ENCODE results near the gene PDLIM7. TPM values are rescaled to one million over a fixed set of nuclear protein-coding genes. Genes with fewer than 3 reads are reported as not detected.

PDLIM7 gene
- total and polyA plus RNA-seq, 2 of the 8 experiments (the other 6 are each of a cell fraction or from before 2014, with no cell fraction given), result 67.3 to 94.2 TPM

DNA sequence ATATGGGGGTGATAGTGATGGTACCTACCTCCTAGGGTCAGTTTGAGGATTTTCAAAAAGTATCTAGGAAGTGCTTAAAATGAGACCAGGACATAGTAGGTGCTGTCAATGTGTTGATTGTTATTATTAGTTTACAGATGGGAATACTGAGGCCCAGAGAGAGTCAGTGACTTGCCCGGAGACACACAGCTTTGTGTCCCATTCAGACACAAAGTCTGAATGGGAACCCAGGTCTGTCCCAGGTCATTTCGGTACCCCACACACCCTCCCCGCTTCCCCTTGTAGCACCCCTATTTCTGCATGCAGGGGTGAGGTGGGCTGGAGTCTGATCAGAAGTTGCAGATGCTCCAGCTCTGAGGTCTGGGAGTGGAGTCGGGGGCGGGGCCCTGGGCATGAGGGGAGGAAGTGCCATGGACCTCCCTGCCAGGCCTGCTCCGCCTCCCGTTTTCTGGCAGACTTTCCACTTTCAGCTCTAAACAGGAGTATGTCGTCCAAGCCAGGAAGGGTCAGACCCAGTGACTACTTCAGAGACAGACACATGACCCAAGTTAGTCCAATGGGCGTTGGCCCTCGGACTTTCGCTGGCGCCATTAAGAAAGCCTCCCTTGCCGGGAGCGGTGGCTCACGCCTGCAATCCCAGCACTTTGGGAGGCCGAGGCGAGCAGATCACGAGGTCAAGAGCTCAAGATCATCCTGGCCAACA is 20.7 kb downstream of the PDLIM7 start:
- no peak overlapping the region for H2AFZ ChIP-seq (ENCODE audit: low read length)
- no peaks in the 10 kb centered on the region for H3K27me3 ChIP-seq (replicated peaks in 1 of 4; ENCODE audit: control insufficient read depth in 3 of 4, extremely low read depth in 1 of 4, insufficient read depth in 3 of 4, low read length in 3 of 4)
- no peak overlapping the region for H4K91ac ChIP-seq (replicated peaks; ENCODE audit: insufficient read length, low read length)
- no peak overlapping the region for H2BK12ac ChIP-seq (ENCODE audit: low read depth, low read length)
- 87% methylated on average over 14 of the region's 18 CpGs; no CpG with 5 or more reads in 1 of the 2 experiments for WGBS, 2 experiments (ENCODE audit: extremely low coverage in 1 of 2, insufficient coverage in 1 of 2, insufficient read length in 1 of 2, insufficient replicate concordance in 2 of 2, low coverage in 1 of 2, low lambda C conversion rate in 2 of 2, missing lambda C conversion rate in 1 of 2)
- H2BK20ac ChIP-seq (ENCODE audit: low read length), result no peak overlapping the region
- no peak overlapping the region for H3K4me2 ChIP-seq (ENCODE audit: insufficient read depth in 1 of 2, low read depth in 2 of 2, low read length in 2 of 2)
- H4K8ac ChIP-seq (ENCODE audit: extremely low read depth, insufficient read depth, low read length), result no peak overlapping the region
- no peaks in the 10 kb centered on the region for H3K9me3 ChIP-seq (ENCODE audit: insufficient read depth in 2 of 2, low read depth in 1 of 2, low read length in 1 of 2)
- ChIA-PET POLR2A (ENCODE audit: partially characterized antibody) (interaction anchor here (1.0 to 67.5 kb wide), 6 partner anchors 3 to 61 kb away, joined by 3 to 3349 read pairs (median 8); partner anchors contain the start of genes DBN1, DOK3, PDLIM7 and PRR7), CTCF (ENCODE audit: partially characterized antibody) (interaction anchor here (0.9 to 10.4 kb wide), 7 partner anchors 15 to 86 kb away, joined by 3 to 162 read pairs (median 8); partner anchors contain the start of gene PDLIM7)
- no peak overlapping the region for H3K4ac ChIP-seq (replicated peaks; ENCODE audit: insufficient read length, low read depth, low read length)
- H3K36me3 ChIP-seq (ENCODE audit: control insufficient read depth in 2 of 4, insufficient read depth in 4 of 4, low read length in 3 of 4), result peaks cover 0 to 5% (median 0%) of the 10 kb centered on the region in 4 experiments; a peak in 3 of 8 replicates
- H3K4me3 ChIP-seq (ENCODE audit: extremely low read depth in 1 of 4, insufficient read depth in 2 of 4, low read depth in 3 of 4, low read length in 4 of 4), result no peak overlapping the region
- H3K18ac ChIP-seq (ENCODE audit: extremely low read depth, low read length), result no peak overlapping the region
- H3K79me2 ChIP-seq (ENCODE audit: control insufficient read depth in 1 of 2, insufficient read depth in 2 of 2, low read length in 2 of 2), result peaks cover 6 to 11% of the 10 kb centered on the region in 2 experiments
- no peak overlapping the region for H2AK5ac ChIP-seq (ENCODE audit: low read depth, low read length)
- no peak for DNase-seq (ENCODE audit: low read depth in 1 of 2, low spot score in 2 of 2)
- no peak overlapping the region for H3K9ac ChIP-seq (replicated peaks in 1 of 4; ENCODE audit: extremely low read depth in 1 of 4, low read depth in 3 of 4, low read length in 3 of 4)
- peaks cover 0 to 4% of the 10 kb centered on the region in 2 experiments for H4K20me1 ChIP-seq (replicated peaks in 1 of 2; ENCODE audit: control insufficient read depth in 1 of 2, insufficient read depth in 2 of 2, low read length in 2 of 2)
- H2BK120ac ChIP-seq (replicated peaks; ENCODE audit: low read depth, low read length), result no peak overlapping the region
- no peak overlapping the region; the same call in 1 of the 2 replicates for H3K27ac ChIP-seq (ENCODE audit: low read depth, low read length)
- H2BK15ac ChIP-seq (ENCODE audit: low read length), result peak overlapping the region; percentile 65; the same call in 1 of the 2 replicates
- no peak overlapping the region for H3K14ac ChIP-seq (ENCODE audit: insufficient read length)
- H4K5ac ChIP-seq (ENCODE audit: insufficient read length, low read depth, low read length), result no peak overlapping the region
- H3K79me1 ChIP-seq (ENCODE audit: low read depth, low read length), result peaks cover 2% of the 10 kb centered on the region; the same call in 1 of the 2 replicates
- peaks cover 3% of the 10 kb centered on the region for H3K23me2 ChIP-seq (ENCODE audit: low read depth, low read length)
- H3K23ac ChIP-seq (ENCODE audit: insufficient read length), result no peak overlapping the region
- no peak overlapping the region for H2BK5ac ChIP-seq (ENCODE audit: low read depth, low read length)
- H3K56ac ChIP-seq (replicated peaks; ENCODE audit: insufficient read length, low read depth, low read length), result no peak overlapping the region
- H3K4me1 ChIP-seq (replicated peaks in 1 of 4; ENCODE audit: control insufficient read depth in 3 of 4, insufficient read depth in 4 of 4, low read length in 3 of 4), result peaks cover 6 to 23% (median 17%) of the 10 kb centered on the region in 4 experiments
- TF ChIP-seq, protein P1, sequence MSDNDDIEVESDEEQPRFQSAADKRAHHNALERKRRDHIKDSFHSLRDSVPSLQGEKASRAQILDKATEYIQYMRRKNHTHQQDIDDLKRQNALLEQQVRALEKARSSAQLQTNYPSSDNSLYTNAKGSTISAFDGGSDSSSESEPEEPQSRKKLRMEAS (IDR thresholded peaks at IDR 0.05), result no peak
- peak; percentile 53; the same call in 1 of the 2 replicates for TF ChIP-seq KDM1A (IDR thresholded peaks at IDR 0.05; ENCODE audit: borderline replicate concordance, low read length)
- FAIRE-seq, result no peak

Data from H1 (cell line).